Body of pancreas (tissue), 4 donors: Measurements from ENCODE around the gene XPR1.

Experiments used
- CTCF ChIP-seq, 7 experiments: fragments of 450-650 bp in 4 of 7; fragments of 200-600 bp in 3 of 7; sonication (generic) in 3 of 7; IDR thresholded peaks; one replicate each; pipeline ENCODE4 v1.5.1; 2016 to 2019; ENCODE audit warnings: antibody characterized with exemption in 7 of 7
- POLR2A ChIP-seq, 3 donors: fragments of 450-650 bp; IDR thresholded peaks; one replicate each; pipeline ENCODE4 v1.6.1; 2016; ENCODE audit warnings: antibody characterized with exemption in 3 of 3, mild to moderate bottlenecking in 2 of 3

GRCh38 chr1:180633057-180634056 lies 1.5 kb downstream of the XPR1 start:
- TF ChIP-seq POLR2A (IDR thresholded peaks at IDR 0.05) (no peak), CTCF (IDR thresholded peaks at IDR 0.05) (no peak)
